Measurements from ENCODE around the gene DLG2. TPM values are rescaled to one million over a fixed set of nuclear protein-coding genes. Genes with fewer than 3 reads are reported as not detected.

The DLG2 gene
- total and polyA plus RNA-seq, 2 of the 8 experiments (the other 6 are each of a cell fraction or from before 2014, with no cell fraction given) = 1.7 to 14.3 TPM

DNA sequence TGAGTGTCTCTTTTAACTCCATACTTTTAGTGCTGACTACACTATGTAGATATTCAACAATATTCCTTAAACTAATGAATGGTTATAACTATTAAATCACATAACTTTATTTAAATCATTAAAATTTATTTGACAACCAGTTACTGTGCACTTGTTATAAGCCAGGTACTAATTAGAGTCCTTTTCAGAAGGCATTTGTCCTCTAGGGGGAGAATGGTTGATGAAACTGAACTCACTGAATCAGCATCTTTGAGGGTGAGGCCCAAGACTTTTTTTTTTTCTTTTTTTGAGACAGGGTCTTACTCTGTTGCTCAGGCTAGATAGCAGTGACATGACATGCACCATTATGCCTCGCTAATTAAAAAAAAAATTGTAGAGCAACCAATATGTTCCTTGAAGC is 1825.3 kb downstream of the DLG2 start:
- ChIA-PET POLR2A (ENCODE audit: partially characterized antibody) (no interaction called here), CTCF (ENCODE audit: partially characterized antibody) (interaction anchor here (0.6 to 2.5 kb wide), 13 partner anchors 9 to 552 kb away, joined by 3 to 23 read pairs (median 4); no protein-coding TSS in a partner anchor)
- Histone ChIP-seq H3K4me1 (replicated peaks in 1 of 4; ENCODE audit: control insufficient read depth in 3 of 4, insufficient read depth in 4 of 4, low read length in 3 of 4) (no peaks in the 10 kb centered on the region), H3K27me3 (replicated peaks in 1 of 4; ENCODE audit: control insufficient read depth in 3 of 4, extremely low read depth in 1 of 4, insufficient read depth in 3 of 4, low read length in 3 of 4) (no peaks in the 10 kb centered on the region), H2BK120ac (replicated peaks; ENCODE audit: low read depth, low read length) (no peak overlapping the region), H4K20me1 (replicated peaks in 1 of 2; ENCODE audit: control insufficient read depth in 1 of 2, insufficient read depth in 2 of 2, low read length in 2 of 2) (no peaks in the 10 kb centered on the region), H4K8ac (ENCODE audit: extremely low read depth, insufficient read depth, low read length) (no peak overlapping the region), H2BK20ac (ENCODE audit: low read length) (no peak overlapping the region), H3K9me3 (ENCODE audit: insufficient read depth in 2 of 2, low read depth in 1 of 2, low read length in 1 of 2) (no peaks in the 10 kb centered on the region), H2BK15ac (ENCODE audit: low read length) (no peak overlapping the region), H3K14ac (ENCODE audit: insufficient read length) (no peak overlapping the region), H3K9ac (replicated peaks in 1 of 4; ENCODE audit: extremely low read depth in 1 of 4, low read depth in 3 of 4, low read length in 3 of 4) (no peak overlapping the region), H4K91ac (replicated peaks; ENCODE audit: insufficient read length, low read length) (no peak overlapping the region), H3K56ac (replicated peaks; ENCODE audit: insufficient read length, low read depth, low read length) (no peak overlapping the region), H3K4ac (replicated peaks; ENCODE audit: insufficient read length, low read depth, low read length) (no peak overlapping the region), H3K23ac (ENCODE audit: insufficient read length) (no peak overlapping the region), H2AK5ac (ENCODE audit: low read depth, low read length) (no peak overlapping the region), H3K36me3 (ENCODE audit: control insufficient read depth in 2 of 4, insufficient read depth in 4 of 4, low read length in 3 of 4) (no peaks in the 10 kb centered on the region), H3K4me3 (ENCODE audit: extremely low read depth in 1 of 4, insufficient read depth in 2 of 4, low read depth in 3 of 4, low read length in 4 of 4) (no peak overlapping the region), H3K79me2 (ENCODE audit: control insufficient read depth in 1 of 2, insufficient read depth in 2 of 2, low read length in 2 of 2) (no peaks in the 10 kb centered on the region), H2AFZ (ENCODE audit: low read length) (no peak overlapping the region), H2BK5ac (ENCODE audit: low read depth, low read length) (no peak overlapping the region), H3K79me1 (ENCODE audit: low read depth, low read length) (no peaks in the 10 kb centered on the region), H2BK12ac (ENCODE audit: low read depth, low read length) (no peak overlapping the region), H3K27ac (ENCODE audit: low read depth, low read length) (no peak overlapping the region), H4K5ac (ENCODE audit: insufficient read length, low read depth, low read length) (no peak overlapping the region), H3K18ac (ENCODE audit: extremely low read depth, low read length) (no peak overlapping the region), H3K4me2 (ENCODE audit: insufficient read depth in 1 of 2, low read depth in 2 of 2, low read length in 2 of 2) (no peak overlapping the region), H3K23me2 (ENCODE audit: low read depth, low read length) (no peaks in the 10 kb centered on the region; the same call in 1 of the 2 replicates)
- FAIRE-seq (no peak), DNase-seq (ENCODE audit: low read depth in 1 of 2, low spot score in 2 of 2) (no peak)
- WGBS, 2 experiments (ENCODE audit: extremely low coverage in 1 of 2, insufficient coverage in 1 of 2, insufficient read length in 1 of 2, insufficient replicate concordance in 2 of 2, low coverage in 1 of 2, low lambda C conversion rate in 2 of 2, missing lambda C conversion rate in 1 of 2) = 91% methylated on average over 1 of the region's 1 CpG; no CpG with 5 or more reads in 1 of the 2 experiments
- TF ChIP-seq MAFK (IDR thresholded peaks at IDR 0.05; ENCODE audit: low read depth, low read length) (peak; percentile 81), GABPA (IDR thresholded peaks at IDR 0.05; ENCODE audit: borderline replicate concordance, insufficient read depth, low read length) (no peak), RAD21 (IDR thresholded peaks at IDR 0.05 in 1 of 2, conservative IDR thresholded peaks at IDR 0.05 in 1 of 2; ENCODE audit: low read depth in 2 of 2, low read length in 2 of 2) (peak; percentile 3 to 18; a peak in 1 of 4 replicates), SUZ12 (IDR thresholded peaks at IDR 0.05; ENCODE audit: low read length) (no peak), HDAC6 (IDR thresholded peaks at IDR 0.05; ENCODE audit: low read depth, low read length) (no peak), CTBP2 (IDR thresholded peaks at IDR 0.05; ENCODE audit: borderline replicate concordance, insufficient read depth, insufficient read length, low read length) (no peak)
- TF ChIP-seq, protein P1, sequence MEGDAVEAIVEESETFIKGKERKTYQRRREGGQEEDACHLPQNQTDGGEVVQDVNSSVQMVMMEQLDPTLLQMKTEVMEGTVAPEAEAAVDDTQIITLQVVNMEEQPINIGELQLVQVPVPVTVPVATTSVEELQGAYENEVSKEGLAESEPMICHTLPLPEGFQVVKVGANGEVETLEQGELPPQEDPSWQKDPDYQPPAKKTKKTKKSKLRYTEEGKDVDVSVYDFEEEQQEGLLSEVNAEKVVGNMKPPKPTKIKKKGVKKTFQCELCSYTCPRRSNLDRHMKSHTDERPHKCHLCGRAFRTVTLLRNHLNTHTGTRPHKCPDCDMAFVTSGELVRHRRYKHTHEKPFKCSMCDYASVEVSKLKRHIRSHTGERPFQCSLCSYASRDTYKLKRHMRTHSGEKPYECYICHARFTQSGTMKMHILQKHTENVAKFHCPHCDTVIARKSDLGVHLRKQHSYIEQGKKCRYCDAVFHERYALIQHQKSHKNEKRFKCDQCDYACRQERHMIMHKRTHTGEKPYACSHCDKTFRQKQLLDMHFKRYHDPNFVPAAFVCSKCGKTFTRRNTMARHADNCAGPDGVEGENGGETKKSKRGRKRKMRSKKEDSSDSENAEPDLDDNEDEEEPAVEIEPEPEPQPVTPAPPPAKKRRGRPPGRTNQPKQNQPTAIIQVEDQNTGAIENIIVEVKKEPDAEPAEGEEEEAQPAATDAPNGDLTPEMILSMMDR (IDR thresholded peaks at IDR 0.05; ENCODE audit: control extremely low read depth in 1 of 3, insufficient read depth in 1 of 3, low read depth in 1 of 3, low read length in 3 of 3) = 0 out of 4 replicates have a peak, but pooled peaks of 1 of the 3 experiments have one; percentile 5
- TF ChIP-seq, protein P2, sequence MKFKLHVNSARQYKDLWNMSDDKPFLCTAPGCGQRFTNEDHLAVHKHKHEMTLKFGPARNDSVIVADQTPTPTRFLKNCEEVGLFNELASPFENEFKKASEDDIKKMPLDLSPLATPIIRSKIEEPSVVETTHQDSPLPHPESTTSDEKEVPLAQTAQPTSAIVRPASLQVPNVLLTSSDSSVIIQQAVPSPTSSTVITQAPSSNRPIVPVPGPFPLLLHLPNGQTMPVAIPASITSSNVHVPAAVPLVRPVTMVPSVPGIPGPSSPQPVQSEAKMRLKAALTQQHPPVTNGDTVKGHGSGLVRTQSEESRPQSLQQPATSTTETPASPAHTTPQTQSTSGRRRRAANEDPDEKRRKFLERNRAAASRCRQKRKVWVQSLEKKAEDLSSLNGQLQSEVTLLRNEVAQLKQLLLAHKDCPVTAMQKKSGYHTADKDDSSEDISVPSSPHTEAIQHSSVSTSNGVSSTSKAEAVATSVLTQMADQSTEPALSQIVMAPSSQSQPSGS (IDR thresholded peaks at IDR 0.05; ENCODE audit: low read length) = no peak
